Measurements from ENCODE around the gene SESN3. TPM values are rescaled to one million over a fixed set of nuclear protein-coding genes. Genes with fewer than 3 reads are reported as not detected.
"Not testable (repeated sequence)": the region's sequence is repeated elsewhere in the genome, so short reads cannot be mapped to it uniquely, and the experiment has no call there.

Gene SESN3
- total RNA-seq, 1 donor from 2014 or later, result 19.5 TPM

GRCh38 chr11:95153857-95154246 is 77.2 kb downstream of the SESN3 start:
- no peak for DNase-seq (ENCODE audit: low spot score)

GRCh38 chr11:95152876-95153856 is 77.8 kb downstream of the SESN3 start:
- no peak for DNase-seq (ENCODE audit: low spot score)

- peak; percentile 94 for DNase-seq (ENCODE audit: low spot score)
Observed at GRCh38 chr11:95150956-95151684, 79.9 kb downstream of the SESN3 start.

- DNase-seq (ENCODE audit: low spot score), result no peak
Observed at GRCh38 chr11:95149651-95150364, 81.2 kb downstream of the SESN3 start.

- DNase-seq (ENCODE audit: low spot score), result no peak
Observed at GRCh38 chr11:95148938-95149337, 82.1 kb downstream of the SESN3 start.

- no peak for DNase-seq (ENCODE audit: low spot score)
Observed at GRCh38 chr11:95148406-95148805, 82.6 kb downstream of the SESN3 start.

- no peak for DNase-seq (ENCODE audit: low spot score)
Observed at GRCh38 chr11:95147364-95147905, 83.6 kb downstream of the SESN3 start.

GRCh38 chr11:95145430-95146060 is 85.5 kb downstream of the SESN3 start:
- DNase-seq (ENCODE audit: low spot score), result no peak

GRCh38 chr11:95144313-95145235 is 86.4 kb downstream of the SESN3 start:
- no peak for DNase-seq (ENCODE audit: low spot score)

- DNase-seq (ENCODE audit: low spot score), result no peak
Observed at GRCh38 chr11:95143106-95143681, 87.8 kb downstream of the SESN3 start.

- no peak for DNase-seq (ENCODE audit: low spot score)
Observed at GRCh38 chr11:95142431-95142830, 88.6 kb downstream of the SESN3 start.

GRCh38 chr11:95140397-95141033 is 90.5 kb downstream of the SESN3 start:
- DNase-seq (ENCODE audit: low spot score), result no peak

GRCh38 chr11:95138448-95138847 is 92.6 kb downstream of the SESN3 start:
- DNase-seq (ENCODE audit: low spot score), result no peak

- no peak for DNase-seq (ENCODE audit: low spot score)
Observed at GRCh38 chr11:95137299-95137698, 93.7 kb downstream of the SESN3 start.

- DNase-seq (ENCODE audit: low spot score), result not testable (repeated sequence)
Observed at GRCh38 chr11:95136747-95137146, 94.3 kb downstream of the SESN3 start.

- no peak for DNase-seq (ENCODE audit: low spot score)
Observed at GRCh38 chr11:95135880-95136279, 95.1 kb downstream of the SESN3 start.

GRCh38 chr11:95135155-95135554 is 95.8 kb downstream of the SESN3 start:
- no peak for DNase-seq (ENCODE audit: low spot score)

- no peak for DNase-seq (ENCODE audit: low spot score)
Observed at GRCh38 chr11:95134491-95134890, 96.5 kb downstream of the SESN3 start.

GRCh38 chr11:95132956-95133355 is 98.0 kb downstream of the SESN3 start:
- no peak for DNase-seq (ENCODE audit: low spot score)

Data from mesenteric fat pad (tissue), 1 donor.